Measurements from ENCODE around the gene STN1.

Gene STN1

DNA sequence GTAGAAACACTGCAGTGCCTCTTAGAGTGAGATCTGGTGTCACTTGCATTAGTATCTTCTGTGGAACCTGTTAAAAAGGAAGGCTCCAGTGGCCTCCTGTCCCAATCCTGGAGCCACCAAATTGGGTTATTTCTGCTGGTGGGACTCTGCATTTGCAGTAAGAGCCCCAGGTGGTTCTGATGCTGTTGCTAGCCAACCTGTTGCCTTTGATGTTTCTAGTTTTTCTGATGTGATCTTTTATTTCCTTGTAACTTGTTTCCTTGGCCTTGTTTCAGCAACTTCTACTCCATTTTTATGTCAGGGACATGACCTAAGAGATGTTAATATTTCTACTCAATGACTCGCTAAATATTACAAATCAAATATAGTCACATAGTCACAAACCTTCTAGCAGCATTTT is 12.5 kb upstream of the STN1 start:
- H3K4me3 ChIP-seq (ENCODE audit: low read depth, low read length): no peak overlapping the region
- TF ChIP-seq, protein P1, sequence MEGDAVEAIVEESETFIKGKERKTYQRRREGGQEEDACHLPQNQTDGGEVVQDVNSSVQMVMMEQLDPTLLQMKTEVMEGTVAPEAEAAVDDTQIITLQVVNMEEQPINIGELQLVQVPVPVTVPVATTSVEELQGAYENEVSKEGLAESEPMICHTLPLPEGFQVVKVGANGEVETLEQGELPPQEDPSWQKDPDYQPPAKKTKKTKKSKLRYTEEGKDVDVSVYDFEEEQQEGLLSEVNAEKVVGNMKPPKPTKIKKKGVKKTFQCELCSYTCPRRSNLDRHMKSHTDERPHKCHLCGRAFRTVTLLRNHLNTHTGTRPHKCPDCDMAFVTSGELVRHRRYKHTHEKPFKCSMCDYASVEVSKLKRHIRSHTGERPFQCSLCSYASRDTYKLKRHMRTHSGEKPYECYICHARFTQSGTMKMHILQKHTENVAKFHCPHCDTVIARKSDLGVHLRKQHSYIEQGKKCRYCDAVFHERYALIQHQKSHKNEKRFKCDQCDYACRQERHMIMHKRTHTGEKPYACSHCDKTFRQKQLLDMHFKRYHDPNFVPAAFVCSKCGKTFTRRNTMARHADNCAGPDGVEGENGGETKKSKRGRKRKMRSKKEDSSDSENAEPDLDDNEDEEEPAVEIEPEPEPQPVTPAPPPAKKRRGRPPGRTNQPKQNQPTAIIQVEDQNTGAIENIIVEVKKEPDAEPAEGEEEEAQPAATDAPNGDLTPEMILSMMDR (IDR thresholded peaks at IDR 0.05; ENCODE audit: low read depth, low read length): no peak

DNA sequence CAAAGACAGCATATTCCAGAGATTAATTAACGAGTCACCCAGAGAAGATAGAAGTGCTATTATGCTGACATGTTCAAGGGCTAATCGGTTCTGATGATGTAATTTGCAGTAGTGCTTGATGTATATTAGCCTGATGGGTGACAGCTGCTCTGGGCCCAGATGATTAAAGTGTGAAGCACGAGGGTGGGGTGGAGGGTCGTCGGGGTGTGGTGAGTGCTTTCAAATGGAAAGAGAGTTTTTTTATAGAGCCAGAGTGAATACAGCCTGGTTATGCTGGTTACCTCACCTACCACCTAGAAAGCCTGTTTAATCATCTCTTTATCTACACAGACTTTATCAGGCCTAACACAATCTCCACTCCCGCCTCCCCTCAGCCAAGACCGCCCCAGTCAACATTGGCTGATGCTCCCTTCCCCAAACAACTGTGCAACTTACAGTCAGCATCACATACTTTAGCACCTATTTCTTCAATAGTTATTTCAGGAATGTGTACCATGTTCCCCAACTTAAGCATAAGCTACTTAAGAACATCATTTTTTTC is 11.5 kb upstream of the STN1 start:
- TF ChIP-seq, protein P1 (IDR thresholded peaks at IDR 0.05; ENCODE audit: low read depth, low read length): no peak
- no peak overlapping the region for H3K4me3 ChIP-seq (ENCODE audit: low read depth, low read length)

- H3K4me3 ChIP-seq (ENCODE audit: low read depth, low read length): no peak overlapping the region
- TF ChIP-seq, protein P1 (IDR thresholded peaks at IDR 0.05; ENCODE audit: low read depth, low read length): no peak
These were observed 10.8 kb upstream of the STN1 start for GRCh38 chr10:103928784-103929183.

DNA sequence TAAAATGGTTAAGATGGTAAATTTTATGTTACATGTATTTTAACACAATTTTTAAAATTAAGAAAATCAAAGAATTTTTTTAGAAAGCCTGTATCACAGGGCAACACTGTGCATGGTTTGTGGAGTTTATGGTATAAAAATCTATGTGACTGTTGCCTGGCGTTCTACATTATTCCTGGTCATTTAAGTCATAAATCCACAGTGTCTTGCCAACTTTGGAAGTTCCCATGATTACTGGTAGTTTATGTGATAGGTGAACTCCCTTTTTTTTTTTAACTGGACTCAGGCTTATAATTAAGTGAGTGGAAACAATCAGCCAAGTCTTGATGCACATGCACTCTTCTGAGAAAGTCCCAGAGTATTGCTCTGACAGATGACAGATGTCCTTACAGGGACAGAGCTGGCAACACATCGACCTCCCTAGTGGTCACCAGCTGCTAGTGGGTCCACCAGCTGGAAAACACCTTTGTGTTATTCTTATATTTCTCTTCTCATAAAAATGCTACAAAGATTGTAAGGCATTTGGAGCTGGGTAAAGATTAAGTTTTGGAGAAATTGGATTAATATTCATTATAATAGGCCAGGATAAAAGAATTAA is 8.8 kb upstream of the STN1 start:
- TF ChIP-seq, protein P1 (IDR thresholded peaks at IDR 0.05; ENCODE audit: low read depth, low read length): no peak
- no peak overlapping the region for H3K4me3 ChIP-seq (ENCODE audit: low read depth, low read length)

DNA sequence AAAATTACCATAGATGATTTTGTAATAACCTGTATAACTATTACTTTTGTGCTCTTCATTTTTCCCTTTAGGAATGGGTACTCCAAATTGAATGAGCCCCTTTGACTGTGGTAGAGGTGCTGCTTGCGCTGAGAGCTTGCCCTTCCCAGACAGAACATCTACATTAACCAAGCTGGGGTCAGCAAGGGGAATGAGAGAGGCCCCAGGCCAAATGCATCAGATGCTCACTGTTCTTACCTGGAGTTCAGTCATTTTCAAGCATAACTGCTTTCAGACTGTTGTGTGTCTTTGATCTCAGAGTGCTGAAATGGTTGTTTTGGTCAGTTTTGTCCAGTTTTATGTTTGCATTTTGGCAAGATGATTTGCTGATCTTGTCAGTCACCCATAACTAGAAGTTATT is 7.6 kb upstream of the STN1 start:
- H3K4me3 ChIP-seq (ENCODE audit: low read depth, low read length): no peak overlapping the region
- TF ChIP-seq, protein P1 (IDR thresholded peaks at IDR 0.05; ENCODE audit: low read depth, low read length): no peak

- TF ChIP-seq, protein P1 (IDR thresholded peaks at IDR 0.05; ENCODE audit: low read depth, low read length): no peak
- no peak overlapping the region for H3K4me3 ChIP-seq (ENCODE audit: low read depth, low read length)
These were observed 5.5 kb upstream of the STN1 start for GRCh38 chr10:103923502-103923901.

DNA sequence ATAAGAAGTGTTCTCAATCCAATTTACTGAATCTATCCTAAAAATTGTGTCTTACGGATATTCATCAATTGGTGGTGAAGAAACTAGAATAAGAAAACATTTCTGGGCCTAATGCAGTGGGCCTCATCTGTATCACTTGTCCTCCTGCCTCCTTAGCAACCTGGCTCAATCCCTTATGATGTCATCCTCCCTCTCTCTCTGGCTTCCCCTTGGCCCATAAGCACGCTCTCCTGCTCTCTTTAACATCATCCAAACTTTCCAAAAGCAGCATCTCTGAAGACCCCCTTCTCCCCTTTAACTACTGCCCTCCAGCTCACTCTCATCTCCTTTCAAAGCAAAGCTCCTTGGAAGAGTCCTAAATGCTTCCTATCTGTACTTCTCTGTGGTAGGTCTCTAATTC is 4.7 kb upstream of the STN1 start:
- H3K4me3 ChIP-seq (ENCODE audit: low read depth, low read length): no peak overlapping the region
- TF ChIP-seq, protein P1 (IDR thresholded peaks at IDR 0.05; ENCODE audit: low read depth, low read length): no peak
